ENCODE data around the gene ANO10.

DNA sequence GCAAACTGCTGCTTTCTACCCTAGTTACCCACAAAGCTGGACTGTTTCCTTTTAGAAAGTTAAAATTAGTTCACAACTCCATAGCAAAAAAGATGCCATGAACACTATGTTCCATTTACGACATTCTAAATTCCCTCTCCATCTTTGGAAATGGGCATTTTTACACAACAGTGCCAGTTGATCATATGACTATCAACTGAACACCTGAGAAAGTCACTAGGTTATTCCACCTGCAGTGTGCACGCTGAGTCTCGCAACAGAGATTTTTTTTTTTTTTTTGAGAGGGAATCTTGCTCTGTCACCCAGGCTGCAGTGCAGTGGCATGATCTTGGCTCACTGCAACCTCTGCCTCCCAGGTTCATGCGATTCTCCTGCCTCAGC, 215.2 kb downstream of the ANO10 start:
- TF ChIP-seq POLR2AphosphoS5 (IDR thresholded peaks at IDR 0.05; ENCODE audit: insufficient read depth, low read depth, low read length), result no peak
- TF ChIP-seq, protein P1, sequence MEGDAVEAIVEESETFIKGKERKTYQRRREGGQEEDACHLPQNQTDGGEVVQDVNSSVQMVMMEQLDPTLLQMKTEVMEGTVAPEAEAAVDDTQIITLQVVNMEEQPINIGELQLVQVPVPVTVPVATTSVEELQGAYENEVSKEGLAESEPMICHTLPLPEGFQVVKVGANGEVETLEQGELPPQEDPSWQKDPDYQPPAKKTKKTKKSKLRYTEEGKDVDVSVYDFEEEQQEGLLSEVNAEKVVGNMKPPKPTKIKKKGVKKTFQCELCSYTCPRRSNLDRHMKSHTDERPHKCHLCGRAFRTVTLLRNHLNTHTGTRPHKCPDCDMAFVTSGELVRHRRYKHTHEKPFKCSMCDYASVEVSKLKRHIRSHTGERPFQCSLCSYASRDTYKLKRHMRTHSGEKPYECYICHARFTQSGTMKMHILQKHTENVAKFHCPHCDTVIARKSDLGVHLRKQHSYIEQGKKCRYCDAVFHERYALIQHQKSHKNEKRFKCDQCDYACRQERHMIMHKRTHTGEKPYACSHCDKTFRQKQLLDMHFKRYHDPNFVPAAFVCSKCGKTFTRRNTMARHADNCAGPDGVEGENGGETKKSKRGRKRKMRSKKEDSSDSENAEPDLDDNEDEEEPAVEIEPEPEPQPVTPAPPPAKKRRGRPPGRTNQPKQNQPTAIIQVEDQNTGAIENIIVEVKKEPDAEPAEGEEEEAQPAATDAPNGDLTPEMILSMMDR (IDR thresholded peaks at IDR 0.05; ENCODE audit: extremely low read depth in 1 of 2, insufficient read depth in 1 of 2, low read depth in 1 of 2, low read length in 2 of 2), result no peak
- no peak for TF ChIP-seq EZH2 (IDR thresholded peaks at IDR 0.05; ENCODE audit: borderline replicate concordance, low read depth, low read length, severe bottlenecking)
- TF ChIP-seq POLR2A (IDR thresholded peaks at IDR 0.05; ENCODE audit: low read depth, low read length), result no peak
- TF ChIP-seq MYC (IDR thresholded peaks at IDR 0.05; ENCODE audit: low read depth, low read length), result no peak
- no peak for TF ChIP-seq FOS (IDR thresholded peaks at IDR 0.05; ENCODE audit: borderline replicate concordance, insufficient read depth, low read length)
- TF ChIP-seq, protein P2, sequence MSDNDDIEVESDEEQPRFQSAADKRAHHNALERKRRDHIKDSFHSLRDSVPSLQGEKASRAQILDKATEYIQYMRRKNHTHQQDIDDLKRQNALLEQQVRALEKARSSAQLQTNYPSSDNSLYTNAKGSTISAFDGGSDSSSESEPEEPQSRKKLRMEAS (IDR thresholded peaks at IDR 0.05; ENCODE audit: insufficient read depth, insufficient read length), result no peak
